Hepatocyte (in vitro differentiated cells): Measurements from ENCODE around the gene FAM20A.

Experiments
- EZH2 ChIP-seq: fragments of 200-600 bp; sonication (generic); IDR thresholded peaks from 2 replicates; pipeline ENCODE4 v1.6.1; 2016; ENCODE audit warnings: antibody characterized with exemption, mild to moderate bottlenecking, borderline replicate concordance
- TF ChIP-seq, protein P1 (sequence below): fragments of 200-600 bp; sonication (generic); IDR thresholded peaks from 2 replicates; pipeline ENCODE4 v1.5.1; 2016; ENCODE audit warnings: antibody characterized with exemption, mild to moderate bottlenecking; ENCODE audit not compliant: poor library complexity

- TF ChIP-seq, protein P1, sequence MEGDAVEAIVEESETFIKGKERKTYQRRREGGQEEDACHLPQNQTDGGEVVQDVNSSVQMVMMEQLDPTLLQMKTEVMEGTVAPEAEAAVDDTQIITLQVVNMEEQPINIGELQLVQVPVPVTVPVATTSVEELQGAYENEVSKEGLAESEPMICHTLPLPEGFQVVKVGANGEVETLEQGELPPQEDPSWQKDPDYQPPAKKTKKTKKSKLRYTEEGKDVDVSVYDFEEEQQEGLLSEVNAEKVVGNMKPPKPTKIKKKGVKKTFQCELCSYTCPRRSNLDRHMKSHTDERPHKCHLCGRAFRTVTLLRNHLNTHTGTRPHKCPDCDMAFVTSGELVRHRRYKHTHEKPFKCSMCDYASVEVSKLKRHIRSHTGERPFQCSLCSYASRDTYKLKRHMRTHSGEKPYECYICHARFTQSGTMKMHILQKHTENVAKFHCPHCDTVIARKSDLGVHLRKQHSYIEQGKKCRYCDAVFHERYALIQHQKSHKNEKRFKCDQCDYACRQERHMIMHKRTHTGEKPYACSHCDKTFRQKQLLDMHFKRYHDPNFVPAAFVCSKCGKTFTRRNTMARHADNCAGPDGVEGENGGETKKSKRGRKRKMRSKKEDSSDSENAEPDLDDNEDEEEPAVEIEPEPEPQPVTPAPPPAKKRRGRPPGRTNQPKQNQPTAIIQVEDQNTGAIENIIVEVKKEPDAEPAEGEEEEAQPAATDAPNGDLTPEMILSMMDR: no peak
- TF ChIP-seq EZH2: no peak
Measured at GRCh38 chr17:68540981-68541380, 60.2 kb downstream of the FAM20A start.
